GM19455 (cell line): ENCODE results near the gene MXD1.
"Not testable (repeated sequence)": the region's sequence is repeated elsewhere in the genome, so short reads cannot be mapped to it uniquely, and the experiment has no call there.

Experiments
- ATAC-seq: cut with Tn5 transposase; IDR thresholded peaks from one replicate; pipeline ENCODE4 v1.9.1; 2021; ENCODE audit not compliant: unreplicated experiment

Gene MXD1, protein sequence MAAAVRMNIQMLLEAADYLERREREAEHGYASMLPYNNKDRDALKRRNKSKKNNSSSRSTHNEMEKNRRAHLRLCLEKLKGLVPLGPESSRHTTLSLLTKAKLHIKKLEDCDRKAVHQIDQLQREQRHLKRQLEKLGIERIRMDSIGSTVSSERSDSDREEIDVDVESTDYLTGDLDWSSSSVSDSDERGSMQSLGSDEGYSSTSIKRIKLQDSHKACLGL

GRCh38 chr2:69914950-69915945, at the start of gene MXD1:
MXD1 (plus strand) TSS chr2:69915109; CDS start chr2:69915331, 222 bp downstream.
- no peak for ATAC-seq

DNA sequence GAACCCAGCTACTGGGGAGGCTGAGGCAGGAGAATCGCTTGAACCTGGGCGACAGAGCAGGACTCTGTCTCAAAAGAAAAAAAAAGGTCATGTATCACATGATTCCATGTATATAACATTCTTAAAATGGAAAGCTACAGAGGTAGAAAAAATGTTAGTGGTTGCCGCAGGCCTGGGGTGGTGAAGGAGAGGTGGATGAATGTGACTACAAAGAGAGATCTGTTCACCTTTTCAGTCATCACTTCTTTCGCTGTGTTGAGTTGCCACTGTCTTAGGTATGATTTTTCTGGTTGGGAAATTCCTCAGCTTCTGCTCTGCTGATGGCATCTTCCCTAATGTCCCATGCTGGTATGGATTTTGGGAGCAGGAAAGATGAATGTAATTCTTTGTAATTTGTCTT, 26.5 kb upstream of the MXD1 start:
- no peak for ATAC-seq

DNA sequence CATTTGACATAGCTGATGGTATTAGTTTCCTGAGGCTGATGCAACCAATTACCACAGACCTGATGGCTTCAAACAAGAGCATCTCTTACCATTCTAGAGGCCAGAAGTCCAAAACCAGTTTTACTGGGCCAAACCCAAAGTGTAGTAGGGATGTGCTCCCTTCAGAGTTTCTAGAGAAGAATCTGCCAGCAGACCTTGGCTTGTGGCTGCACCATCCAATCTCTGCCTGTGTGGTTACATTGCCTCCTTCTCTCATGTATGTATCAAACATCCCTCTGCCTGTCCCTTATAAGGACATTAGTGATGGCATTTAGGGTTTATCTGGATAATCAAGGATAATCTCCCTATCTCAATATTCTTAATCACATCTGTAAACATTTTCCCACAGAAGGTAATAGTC, 25.6 kb upstream of the MXD1 start:
- ATAC-seq, result no peak

GRCh38 chr2:69890881-69891280, 24.0 kb upstream of the MXD1 start:
- ATAC-seq, result no peak

GRCh38 chr2:69892838-69893424, 22.0 kb upstream of the MXD1 start:
- not testable (repeated sequence) for ATAC-seq

DNA sequence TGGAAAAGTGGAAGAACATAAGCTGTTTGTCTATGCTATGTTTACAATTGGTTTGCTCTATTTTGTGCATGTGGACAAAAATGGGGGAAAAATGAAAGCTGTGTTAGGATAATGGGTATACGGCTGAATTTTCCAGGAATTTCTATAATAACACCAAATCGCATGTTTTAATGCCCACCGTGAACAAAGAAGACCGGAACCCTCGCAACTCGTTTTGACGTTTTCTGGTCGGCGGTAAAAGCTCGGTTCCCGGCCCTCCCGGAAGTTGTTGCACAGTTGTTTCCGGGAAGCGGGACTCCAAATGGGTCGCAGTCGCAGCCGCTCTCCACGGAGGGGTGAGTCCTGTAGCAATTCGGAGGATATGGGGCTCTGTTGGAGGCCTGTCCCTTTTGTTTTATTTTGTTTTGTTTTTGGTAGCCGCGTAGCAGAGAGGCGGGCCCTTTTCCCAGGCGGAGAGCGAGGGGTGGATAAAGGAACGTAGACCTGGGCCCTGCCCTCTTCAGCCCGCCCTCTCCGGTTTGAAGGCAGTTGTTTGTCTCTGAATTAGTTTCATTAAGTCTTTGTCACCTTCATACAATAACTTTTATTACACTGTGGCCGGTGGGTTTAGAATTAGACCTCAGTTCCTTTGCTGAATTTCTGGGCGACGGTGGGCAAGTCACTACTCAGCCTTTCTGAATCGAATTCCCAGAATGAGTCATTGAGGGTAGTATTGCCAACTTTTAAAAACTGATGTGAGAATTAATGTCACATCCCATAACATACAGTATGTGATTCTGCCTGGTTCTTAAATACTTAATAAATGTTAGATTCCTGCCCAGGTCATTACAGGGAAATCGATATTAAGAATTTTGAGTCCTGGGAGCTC, 21.0 kb upstream of the MXD1 start, which contains the start of gene SNRNP27:
Gene SNRNP27, plus strand, starts transcription at position 273 of the 868 bp plus-strand sequence. Its CDS starts 29 bp downstream, at position 302.
- ATAC-seq, result peak; percentile 60

- not testable (repeated sequence) for ATAC-seq
Measured at GRCh38 chr2:69894737-69895136, 20.2 kb upstream of the MXD1 start.

DNA sequence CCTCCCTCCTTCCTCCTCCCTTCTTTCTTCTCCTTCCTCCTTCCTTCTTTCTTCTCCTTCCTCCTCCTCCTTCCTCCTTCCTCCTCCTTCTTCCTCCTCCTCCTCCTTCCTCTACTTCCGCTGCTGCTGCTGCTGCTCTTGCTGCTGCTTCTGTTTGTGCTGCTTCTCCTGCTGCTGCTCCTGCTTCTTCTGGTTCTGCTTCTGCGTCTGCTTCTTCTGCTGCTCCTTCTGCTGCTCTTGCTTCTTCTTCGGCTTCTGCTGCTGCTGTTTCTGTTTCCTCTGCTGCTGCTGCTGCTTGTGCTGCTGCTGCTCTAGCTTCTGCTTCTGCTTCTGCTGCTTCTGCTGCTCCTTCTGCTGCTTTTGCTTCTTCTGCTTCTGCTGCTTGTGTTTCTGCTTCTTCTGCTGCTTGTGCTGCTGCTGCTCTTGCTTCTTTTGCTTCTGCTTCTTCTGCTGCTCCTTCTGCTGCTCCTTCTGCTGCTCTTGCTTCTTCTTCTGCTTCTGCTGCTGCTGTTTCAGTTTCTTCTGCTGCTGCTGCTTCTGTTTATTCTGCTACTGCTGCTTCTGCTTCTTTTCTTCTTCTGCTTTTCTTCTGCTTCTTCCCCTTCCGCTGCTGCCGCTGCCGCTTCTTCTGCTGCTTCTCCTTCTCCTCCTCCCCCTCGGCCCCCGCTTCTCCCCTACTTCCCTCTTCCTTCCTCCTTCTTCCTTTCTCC, 12.5 kb upstream of the MXD1 start:
- no peak for ATAC-seq

DNA sequence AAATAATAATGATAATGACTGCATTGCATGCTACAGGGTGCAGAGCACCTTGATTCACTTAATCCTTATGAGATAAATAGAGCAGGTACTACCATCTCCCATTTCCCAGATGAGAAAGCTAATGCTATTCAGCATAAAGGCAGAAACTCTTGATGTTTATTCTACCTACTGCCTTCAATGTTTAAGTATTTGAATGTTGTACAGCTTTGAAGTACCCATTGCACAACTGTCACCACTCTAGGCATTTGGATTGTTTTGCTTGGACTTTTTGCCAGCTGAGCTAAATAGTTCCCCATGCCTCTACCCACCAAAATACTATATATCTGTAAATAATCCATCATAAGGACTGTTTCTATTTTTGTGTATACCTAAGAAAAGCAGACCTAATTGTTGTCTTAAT, 7.7 kb upstream of the MXD1 start:
- ATAC-seq, result no peak

DNA sequence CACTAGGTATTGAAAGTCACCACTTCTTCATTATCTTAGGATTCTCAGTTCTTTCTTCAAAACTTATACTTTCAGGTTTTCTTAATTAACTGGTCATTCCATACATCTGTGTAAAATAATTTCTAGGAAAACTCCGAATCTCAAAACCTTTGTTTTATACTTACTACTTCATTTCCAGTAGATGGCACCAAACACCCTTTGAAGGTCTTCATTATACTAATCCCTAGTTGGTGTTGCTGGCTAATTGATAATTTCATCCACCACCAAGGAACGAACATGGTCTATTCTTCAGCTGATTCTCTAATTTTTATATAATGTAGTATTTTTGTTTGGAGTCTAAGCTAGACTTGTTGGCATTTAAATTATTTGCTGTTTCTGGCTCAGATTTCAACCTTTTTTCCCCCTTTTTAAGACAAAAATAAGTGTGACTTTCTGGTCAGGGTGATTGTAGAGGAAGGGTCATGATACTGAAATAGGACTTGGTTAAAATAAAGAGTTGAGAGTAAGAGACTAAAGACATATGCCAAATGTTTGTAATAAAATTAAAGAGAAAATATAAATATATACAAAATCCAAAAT, 2.8 kb upstream of the MXD1 start:
- no peak for ATAC-seq

DNA sequence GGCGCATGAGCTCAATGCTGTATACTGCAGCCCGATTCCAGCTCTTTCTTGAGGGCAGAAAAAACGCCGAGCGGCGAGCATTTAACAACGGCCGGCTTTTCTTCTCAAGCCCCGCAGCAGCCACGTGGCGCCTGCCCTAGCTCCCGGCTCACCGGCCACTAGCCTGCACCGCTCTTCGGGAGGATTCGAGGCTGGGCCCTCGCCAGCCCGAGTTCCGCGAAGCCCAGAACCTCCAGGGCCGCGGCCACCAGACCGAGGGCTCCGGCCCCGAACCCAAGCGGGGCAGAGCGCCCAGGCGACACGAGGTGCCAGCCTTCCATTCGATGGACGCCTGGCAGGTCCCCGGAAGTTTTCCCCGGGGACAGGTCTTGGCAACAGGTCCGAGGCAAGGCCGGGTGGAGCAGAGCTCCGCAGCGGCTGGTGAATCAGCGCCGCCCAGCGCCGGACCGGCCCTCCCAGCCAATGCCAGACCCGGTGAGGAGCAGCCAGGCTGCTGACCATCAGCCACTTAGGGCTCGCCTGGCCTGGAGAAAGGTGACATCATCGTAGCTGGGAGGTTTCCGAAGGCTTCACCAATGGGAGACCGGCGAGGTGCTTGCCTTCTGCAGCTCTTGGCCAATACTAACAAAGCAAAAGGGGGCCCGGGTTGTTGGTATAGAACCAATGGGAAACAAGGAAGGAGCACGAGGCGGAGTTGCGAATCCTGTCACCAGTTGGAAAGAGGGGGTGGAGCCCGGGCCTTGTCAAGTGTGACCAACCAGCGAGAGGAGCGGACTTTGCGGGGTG, 552 bp upstream of the MXD1 start:
- ATAC-seq, result peak; percentile 89

GRCh38 chr2:69916106-69916505, 1.2 kb downstream of the MXD1 start:
- no peak for ATAC-seq

DNA sequence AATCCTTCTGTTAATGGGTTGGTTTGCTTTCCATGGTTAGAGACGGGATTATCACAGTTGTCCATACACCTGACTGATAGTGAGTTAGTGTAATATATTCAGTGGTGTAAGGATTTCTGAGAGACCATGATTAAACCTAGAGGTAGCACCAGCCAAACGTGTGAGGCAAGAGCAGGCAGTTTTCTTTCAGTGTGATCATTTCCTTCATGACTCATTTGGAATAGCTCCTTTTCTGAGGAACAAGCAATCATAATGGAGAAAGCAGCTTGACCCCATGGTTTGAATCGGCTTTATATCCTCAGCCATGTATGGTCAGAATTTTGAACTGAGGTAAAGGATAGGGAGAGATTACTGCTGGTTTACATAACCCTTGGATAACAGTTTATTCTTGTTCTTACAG, 2.9 kb downstream of the MXD1 start:
- no peak for ATAC-seq

- no peak for ATAC-seq
Measured at GRCh38 chr2:69918401-69918800, 3.5 kb downstream of the MXD1 start.

- no peak for ATAC-seq
Measured at GRCh38 chr2:69923116-69923515, 8.2 kb downstream of the MXD1 start.

DNA sequence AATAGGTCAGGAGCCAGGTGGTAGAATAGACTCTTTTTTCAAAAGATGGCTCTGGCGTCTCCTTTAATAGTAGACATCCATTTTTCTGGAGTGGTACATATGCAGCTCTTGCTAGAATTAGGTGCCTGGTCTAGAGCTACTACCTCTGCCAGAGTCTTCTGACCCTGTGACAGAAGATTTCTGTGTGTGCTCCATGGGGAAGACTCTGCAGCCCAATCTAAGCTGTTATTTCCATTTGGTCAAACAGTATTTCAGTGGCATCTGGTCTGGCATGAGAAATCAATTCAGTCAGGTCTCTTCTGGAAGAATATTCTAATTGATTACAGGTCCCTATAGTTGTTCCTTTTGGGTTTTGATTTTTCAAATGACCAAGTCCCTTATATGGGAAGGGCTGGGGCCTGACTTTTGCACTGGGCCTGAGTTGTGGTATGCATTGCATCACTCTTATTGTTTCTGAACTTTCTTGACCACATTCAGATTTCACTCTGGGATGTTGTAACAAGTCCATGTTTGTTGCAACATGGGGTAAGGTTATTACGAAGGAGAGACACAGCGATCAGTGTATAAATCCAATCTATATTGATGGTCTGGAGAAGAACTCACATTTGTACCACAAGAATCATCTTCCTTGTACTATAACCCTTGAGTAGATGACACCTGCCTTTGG, 12.1 kb downstream of the MXD1 start:
- ATAC-seq, result no peak

GRCh38 chr2:69931832-69932595, 17.1 kb downstream of the MXD1 start:
- ATAC-seq, result no peak

DNA sequence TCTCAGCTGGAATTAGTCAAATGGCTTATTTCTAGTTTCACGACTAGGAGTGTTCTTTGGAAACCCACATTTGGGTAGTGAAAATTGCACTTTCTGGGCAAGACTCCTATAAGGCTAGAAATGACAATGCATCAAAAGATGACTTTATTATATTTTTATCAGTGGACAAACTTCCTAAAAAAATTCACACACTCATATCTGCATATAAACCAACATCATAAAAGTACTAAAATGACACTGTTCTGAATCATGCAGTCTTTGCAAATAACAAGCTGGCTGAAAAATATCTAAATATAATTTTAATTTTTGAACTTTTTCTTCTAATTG, 17.6 kb downstream of the MXD1 start:
- ATAC-seq, result no peak
